Camera-type eye (tissue), 1 donor: ENCODE measurements around the gene RFX5. TPM values are rescaled to one million over a fixed set of nuclear protein-coding genes. Genes with fewer than 3 reads are reported as not detected.

Experiments used
- total RNA-seq: library from RNA; depleted of rRNA; stranded (reverse); fragments of >200 nt; gene quantifications from one replicate; pipeline ENCODE4 v1.2.3, GENCODE V29; 2014

The RFX5 gene
- total RNA-seq, result 34.7 TPM

DNA sequence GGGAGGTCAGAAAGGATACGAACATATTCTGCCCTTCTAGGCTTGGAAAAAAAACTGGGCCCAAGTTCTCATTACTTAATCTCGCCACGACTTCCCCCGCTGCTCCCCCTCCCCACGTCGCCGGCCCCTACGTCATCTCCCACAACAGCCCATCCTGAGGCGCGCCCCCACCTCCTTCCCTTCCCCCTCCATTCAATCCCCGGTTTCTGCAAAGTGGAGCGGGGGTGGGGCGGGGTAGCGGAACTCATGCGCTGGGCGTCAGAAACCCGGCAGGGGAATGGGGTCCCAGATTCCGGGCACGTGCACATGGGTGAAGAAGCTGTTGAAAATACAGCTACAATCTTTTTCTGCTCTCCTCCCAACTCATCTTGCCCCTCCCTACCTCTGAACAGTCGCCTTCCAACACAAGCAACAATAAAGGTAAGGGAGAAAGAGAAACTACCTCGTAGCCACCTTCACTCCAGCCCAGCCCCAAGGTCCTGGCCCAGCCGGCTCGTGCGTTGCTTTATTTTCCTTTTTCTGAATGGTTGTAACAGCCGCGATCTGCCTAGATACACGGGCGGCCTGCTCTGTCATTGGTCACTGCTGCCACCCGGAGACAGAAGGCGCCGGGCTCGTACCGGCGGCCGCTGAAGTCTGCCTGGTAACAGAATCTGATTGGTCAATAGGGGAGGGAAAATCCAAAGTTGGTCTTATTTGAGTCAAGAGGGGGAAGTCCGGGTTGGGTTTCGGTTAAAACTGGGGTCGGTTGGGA lies at the start of gene RFX5:
Gene RFX5, minus strand, starts transcription at position 484 of the 754 bp plus-strand sequence. CDS start 932 bp downstream, outside the sequence.

DNA sequence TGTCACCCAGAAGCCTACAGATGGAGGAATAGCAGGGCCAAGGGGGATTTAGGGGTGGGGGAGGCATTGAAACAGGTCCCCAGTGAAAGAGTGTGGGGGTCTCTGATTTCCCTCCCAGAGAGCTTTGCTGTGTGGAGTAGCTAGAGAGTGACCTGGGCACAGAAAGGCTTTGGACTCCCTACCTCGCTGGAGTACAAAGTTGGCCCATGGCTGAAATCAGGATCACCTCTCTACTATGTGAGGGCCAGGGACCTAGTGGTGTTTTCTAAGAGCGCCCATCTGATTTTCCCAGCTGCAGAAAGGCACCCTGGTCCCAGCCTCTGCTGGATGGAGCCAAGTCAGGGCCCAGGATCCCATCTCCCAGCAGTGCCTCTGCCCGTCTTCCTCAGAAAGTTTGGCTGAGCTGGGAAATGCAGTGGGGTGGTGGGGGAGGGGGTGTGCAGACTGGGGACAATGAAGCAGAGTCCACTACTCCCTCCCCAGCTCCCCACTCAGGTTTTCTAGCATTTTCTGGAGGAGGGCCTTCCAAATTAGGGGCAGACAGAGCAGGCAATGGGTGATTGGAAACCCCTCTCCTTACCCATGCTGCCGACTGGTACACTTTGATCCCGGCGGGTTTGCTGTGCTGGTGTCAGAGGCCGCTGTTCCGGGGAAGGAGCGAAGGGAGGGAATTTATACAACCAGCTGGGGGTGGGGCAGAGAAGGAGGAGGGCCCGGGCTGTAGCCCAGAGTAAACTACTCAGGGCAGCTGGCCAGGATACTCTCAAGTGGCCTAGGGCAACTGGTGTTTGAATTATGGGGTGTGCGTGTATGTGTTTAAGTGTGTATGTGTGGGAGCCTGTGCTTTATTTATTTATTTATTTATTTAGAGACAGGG lies 25.2 kb upstream of the RFX5 start, which contains the start of gene SELENBP1:
Gene SELENBP1, minus strand, starts transcription at position 648 of the 877 bp plus-strand sequence. Its CDS starts 64 bp downstream, at position 584.

DNA sequence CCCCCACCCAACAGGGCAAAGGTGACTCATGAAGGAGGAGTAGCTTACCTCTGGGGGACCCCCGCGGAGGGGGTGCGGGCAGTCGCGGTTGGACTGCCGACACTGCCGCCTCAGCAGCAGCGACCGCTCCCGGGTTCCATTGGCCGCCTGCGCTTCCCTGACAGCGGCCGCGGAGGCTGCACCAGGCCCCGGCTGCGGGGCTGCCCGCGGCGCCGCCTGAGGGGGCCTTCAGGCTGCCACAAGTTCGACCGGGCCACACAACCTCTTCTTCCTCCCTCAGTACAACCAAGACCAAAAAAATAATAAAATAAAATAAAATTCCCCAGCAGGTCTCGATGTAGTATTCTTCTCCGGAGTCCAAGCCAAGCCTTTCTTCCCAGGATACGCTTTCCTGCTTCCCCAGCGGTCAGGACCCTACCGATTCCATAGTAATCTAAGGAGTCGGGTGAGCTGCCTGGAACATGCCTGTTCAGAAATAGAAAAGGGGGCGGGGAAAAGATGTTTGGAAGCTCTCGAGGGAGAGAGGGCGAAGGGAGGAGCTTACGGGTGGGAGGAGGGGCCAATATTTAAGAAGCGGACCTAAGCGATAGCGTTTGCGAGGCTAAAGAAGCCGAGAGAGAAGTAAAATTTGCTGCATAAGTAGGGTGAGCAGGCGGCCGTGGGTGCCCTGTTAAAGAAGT lies 19.7 kb downstream of the RFX5 start, which contains the start of gene PI4KB:
Gene PI4KB, minus strand, starts transcription at position 194 of the 680 bp plus-strand sequence. CDS start 10,935 bp downstream, outside the sequence.

Other genes starting within 250 kb of the RFX5 start
- 42.6 TPM for gene SEMA6C, start 200.6 kb downstream of the RFX5 start, total RNA-seq
- gene TNFAIP8L2, start 190.6 kb downstream of the RFX5 start, total RNA-seq, result 1.9 TPM
- 19.3 TPM for gene LYSMD1, start 181.3 kb downstream of the RFX5 start, total RNA-seq
- gene SCNM1, start 181.1 kb downstream of the RFX5 start, total RNA-seq, result 16.5 TPM
- not detected for gene TMOD4, start 171.3 kb downstream of the RFX5 start, total RNA-seq
- gene VPS72, start 157.1 kb downstream of the RFX5 start, total RNA-seq, result 52.3 TPM
- 117 TPM for gene PIP5K1A, start 148.7 kb downstream of the RFX5 start, total RNA-seq
- gene PSMD4, start 92.5 kb downstream of the RFX5 start, total RNA-seq, result 101 TPM
- gene ZNF687, start 65.0 kb downstream of the RFX5 start, total RNA-seq, result 46.3 TPM
- gene PI4KB, start 19.8 kb downstream of the RFX5 start, total RNA-seq, result 59.9 TPM
- gene SELENBP1, start 25.5 kb upstream of the RFX5 start, total RNA-seq, result 30.8 TPM
- gene PSMB4, start 52.3 kb upstream of the RFX5 start, total RNA-seq, result 169 TPM
- gene POGZ, start 112.2 kb upstream of the RFX5 start, total RNA-seq, result 117 TPM
- gene CGN, start 164.1 kb upstream of the RFX5 start, total RNA-seq, result 27.3 TPM
- 16.2 TPM for gene TUFT1, start 193.1 kb upstream of the RFX5 start, total RNA-seq